Measurements from ENCODE around the gene ATP5F1A.
"Not testable (repeated sequence)": the region's sequence is repeated elsewhere in the genome, so short reads cannot be mapped to it uniquely, and the experiment has no call there.

ATP5F1A gene

GRCh38 chr18:46047369-46047768, 50.7 kb downstream of the ATP5F1A start:
- DNase-seq (ENCODE audit: low spot score); FAIRE-seq: not testable (repeated sequence)

GRCh38 chr18:46046688-46047087, 51.4 kb downstream of the ATP5F1A start:
- DNase-seq (ENCODE audit: low spot score) (no peak), FAIRE-seq (no peak)

- DNase-seq (ENCODE audit: low spot score) (no peak), FAIRE-seq (no peak)
These were observed 52.0 kb downstream of the ATP5F1A start for GRCh38 chr18:46046126-46046525.

DNA sequence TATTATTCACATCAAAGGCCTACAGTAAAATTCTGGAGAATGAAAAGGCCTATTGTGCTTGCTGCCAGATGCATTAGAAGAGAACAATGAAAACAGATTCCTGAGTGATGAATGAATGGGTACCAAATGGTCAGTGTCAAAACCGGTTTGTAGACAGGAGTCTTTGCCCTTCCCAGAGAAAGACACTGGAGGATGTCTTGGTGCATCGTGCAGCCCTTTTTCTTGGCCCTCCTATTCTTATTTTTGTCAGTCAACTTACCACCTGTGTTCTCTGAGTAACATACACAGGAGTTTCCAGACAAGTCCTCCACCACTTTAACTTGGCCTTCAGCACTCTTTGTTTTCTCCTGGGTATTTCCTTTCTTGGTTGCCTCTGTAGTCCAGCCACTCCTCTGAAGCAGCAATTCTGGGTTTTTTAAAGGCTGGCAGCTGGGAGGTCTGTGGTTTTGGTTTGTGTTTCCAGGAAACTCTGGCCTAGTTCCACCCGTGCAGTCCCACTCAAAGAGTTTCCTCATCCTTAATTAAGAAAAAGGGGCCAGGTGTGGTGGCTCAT, 55.4 kb downstream of the ATP5F1A start:
- DNase-seq (ENCODE audit: low spot score) (no peak), FAIRE-seq (no peak)

GRCh38 chr18:46040747-46041104, 57.4 kb downstream of the ATP5F1A start:
- no peak for DNase-seq (ENCODE audit: low spot score)

GRCh38 chr18:46040033-46040746, 57.9 kb downstream of the ATP5F1A start:
- DNase-seq (ENCODE audit: low spot score) (no peak), FAIRE-seq (no peak)

More at GRCh38 chr18:46040747-46041104, 57.4 kb downstream of the ATP5F1A start:
- no peak for FAIRE-seq

GRCh38 chr18:46037512-46038305, 60.4 kb downstream of the ATP5F1A start:
- DNase-seq (ENCODE audit: low spot score) (no peak), FAIRE-seq (no peak)

DNA sequence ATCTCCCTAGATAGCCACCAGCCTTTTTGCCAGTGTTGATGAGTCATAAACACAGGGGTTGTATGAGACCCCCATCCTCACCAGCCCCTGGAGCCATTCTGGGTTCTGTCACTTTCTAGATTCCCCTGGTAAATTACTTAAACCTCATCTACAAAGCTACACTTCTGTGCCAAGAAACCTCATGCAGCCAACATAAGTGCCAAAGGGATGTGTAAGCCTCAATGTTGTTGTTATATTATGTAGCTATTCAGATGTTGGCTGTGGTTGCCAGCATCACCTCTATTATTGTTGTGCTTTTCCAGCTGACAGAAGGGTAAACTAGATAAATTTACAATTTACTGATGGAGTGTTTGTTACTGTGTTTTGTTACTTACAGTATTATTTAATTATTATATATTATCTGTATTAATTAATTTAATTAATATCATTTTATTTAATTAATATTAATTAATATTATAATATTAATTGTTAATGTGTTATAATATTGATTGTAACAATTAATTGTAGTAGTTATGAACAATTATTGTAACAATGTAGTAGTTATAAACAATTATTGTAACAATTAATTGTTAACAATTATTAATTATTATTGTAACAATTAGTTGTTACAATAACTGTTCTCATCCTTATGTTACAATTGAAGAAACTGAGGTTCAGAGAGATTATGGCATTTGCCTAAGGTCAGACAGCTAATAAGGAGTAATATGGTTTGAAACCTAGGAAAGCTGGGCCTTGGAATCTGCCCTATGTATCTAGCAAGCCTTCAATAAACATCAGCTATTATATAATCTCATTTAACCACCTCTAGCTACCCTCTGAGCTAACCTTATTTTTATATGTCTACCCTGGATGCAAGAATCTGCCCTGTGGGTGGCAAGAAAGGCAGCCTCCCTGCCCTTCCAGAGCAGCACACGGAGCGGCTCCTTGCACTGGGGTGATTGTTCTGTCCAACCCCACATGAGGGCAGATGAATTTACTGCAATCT, 62.1 kb downstream of the ATP5F1A start:
- DNase-seq (ENCODE audit: low spot score) (no peak), FAIRE-seq (peak; percentile 66)

DNA sequence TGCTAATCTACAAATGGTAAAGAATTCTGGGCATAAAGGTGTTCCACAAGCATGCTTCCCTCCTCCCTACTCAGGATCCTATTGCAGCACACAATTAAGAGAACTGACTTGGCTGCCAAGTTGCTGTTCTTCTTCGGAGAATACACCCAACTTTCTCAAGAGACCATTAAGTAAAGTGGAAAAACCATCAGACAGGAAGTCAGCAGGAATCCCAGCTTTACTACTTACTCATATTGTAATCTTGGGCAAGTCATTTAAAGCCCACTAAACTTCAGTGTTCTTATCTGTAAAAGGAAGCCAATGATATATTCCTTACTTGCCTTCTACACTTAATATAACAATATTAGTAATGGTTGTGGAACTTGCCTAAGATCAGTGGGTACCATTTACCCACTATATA, 63.9 kb downstream of the ATP5F1A start:
- DNase-seq (ENCODE audit: low spot score) (no peak), FAIRE-seq (no peak)

GRCh38 chr18:46031741-46032140, 66.4 kb downstream of the ATP5F1A start:
- DNase-seq (ENCODE audit: low spot score), result no peak
- no peak for FAIRE-seq
